WTC11 (cell line): ENCODE measurements around the gene ITGA5.

Experiments used
- ESRRA ChIP-seq: sonication (generic); formaldehyde crosslinking; IDR thresholded peaks from 2 replicates; pipeline ENCODE4 v1.8.1; 2022; ENCODE audit warnings: mild to moderate bottlenecking, missing genetic modification reagents, borderline replicate concordance
- ETV6 ChIP-seq: sonication (generic); formaldehyde crosslinking; IDR thresholded peaks from 2 replicates; pipeline ENCODE4 v1.8.1; 2022; ENCODE audit warnings: mild to moderate bottlenecking, missing genetic modification reagents
- TF ChIP-seq, protein P1 (sequence below): fragments of 250-450 bp; sonication (Bioruptor Pico); IDR thresholded peaks from 2 replicates; pipeline ENCODE4 v2.1.2; 2022; ENCODE audit warnings: mild to moderate bottlenecking, moderate library complexity

DNA sequence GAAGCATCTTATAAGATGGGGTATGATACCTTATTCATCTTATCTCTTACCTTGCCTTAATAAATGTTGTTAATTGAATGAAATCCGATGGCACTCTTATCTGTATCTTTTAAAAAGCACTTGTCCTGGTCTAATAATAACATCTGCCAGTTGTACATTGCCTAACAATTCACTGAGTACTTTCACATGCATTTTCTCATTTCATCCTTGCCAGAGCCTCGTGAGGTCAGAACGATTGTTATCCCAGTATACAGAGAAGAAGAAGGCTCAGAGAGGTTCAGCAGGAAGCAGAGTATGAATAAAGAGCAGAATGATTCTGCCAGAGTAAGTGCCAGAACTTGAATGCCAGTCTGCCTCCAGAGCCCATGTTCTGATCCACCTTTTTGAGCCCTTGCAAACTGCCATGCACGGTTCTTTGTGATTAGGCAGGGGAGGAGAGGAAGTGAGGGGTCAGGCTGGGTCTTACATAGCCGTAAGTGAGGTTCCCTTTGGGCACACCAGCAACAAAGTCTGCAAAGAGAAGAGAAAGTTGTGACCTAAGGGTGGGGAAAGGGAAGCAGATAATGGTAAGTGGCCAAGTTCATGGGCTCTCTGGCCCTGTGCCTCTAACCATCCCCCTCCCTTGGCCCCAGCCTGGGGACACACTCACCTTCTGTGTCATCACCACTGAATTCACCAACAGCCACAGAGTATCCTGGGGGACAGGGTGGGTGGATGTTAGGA is 11.7 kb downstream of the ITGA5 start:
- no peak for TF ChIP-seq ETV6
- TF ChIP-seq, protein P1, sequence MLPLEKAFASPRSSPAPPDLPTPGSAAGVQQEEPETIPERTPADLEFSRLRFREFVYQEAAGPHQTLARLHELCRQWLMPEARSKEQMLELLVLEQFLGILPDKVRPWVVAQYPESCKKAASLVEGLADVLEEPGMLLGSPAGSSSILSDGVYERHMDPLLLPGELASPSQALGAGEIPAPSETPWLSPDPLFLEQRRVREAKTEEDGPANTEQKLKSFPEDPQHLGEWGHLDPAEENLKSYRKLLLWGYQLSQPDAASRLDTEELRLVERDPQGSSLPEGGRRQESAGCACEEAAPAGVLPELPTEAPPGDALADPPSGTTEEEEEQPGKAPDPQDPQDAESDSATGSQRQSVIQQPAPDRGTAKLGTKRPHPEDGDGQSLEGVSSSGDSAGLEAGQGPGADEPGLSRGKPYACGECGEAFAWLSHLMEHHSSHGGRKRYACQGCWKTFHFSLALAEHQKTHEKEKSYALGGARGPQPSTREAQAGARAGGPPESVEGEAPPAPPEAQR (CRISPR knock-in tag), result no peak
- no peak for TF ChIP-seq ESRRA (CRISPR knock-in tag)
